Endothelial cell of umbilical vein (primary cell): ENCODE results near the gene TMEM59L.

Experiments used
- CTCF ChIP-seq, 2 donors: IDR thresholded peaks; 1 replicate in 1 of 2; 2 replicates in 1 of 2; pipeline ENCODE4 v1.5.1; 2011; ENCODE audit warnings: low read length in 2 of 2, mild to moderate bottlenecking in 2 of 2, moderate library complexity in 2 of 2, control low read depth in 1 of 2, inconsistent platforms in 1 of 2, low read depth in 1 of 2; ENCODE audit not compliant: insufficient read depth in 1 of 2; ENCODE audit errors: extremely low read depth in 1 of 2
- EZH2 ChIP-seq: IDR thresholded peaks from 2 replicates; pipeline ENCODE4 v1.6.1; 2012; ENCODE audit warnings: borderline replicate concordance, low read depth, mild to moderate bottlenecking, moderate library complexity, low read length, inconsistent platforms; ENCODE audit not compliant: severe bottlenecking
- JUN ChIP-seq: IDR thresholded peaks from 2 replicates; pipeline ENCODE4 v1.6.1; 2011; ENCODE audit warnings: borderline replicate concordance, low read depth; ENCODE audit not compliant: insufficient read length, insufficient read depth
- MAX ChIP-seq: IDR thresholded peaks from 2 replicates; pipeline ENCODE4 v1.6.1; 2011; ENCODE audit not compliant: insufficient read depth, insufficient read length
- POLR2A ChIP-seq: IDR thresholded peaks from 2 replicates; pipeline ENCODE4 v1.6.1; 2012; ENCODE audit warnings: low read depth, mild to moderate bottlenecking, control low read depth, low read length
- POLR2AphosphoS5 ChIP-seq: IDR thresholded peaks from 2 replicates; pipeline ENCODE4 v1.6.1; 2012; ENCODE audit warnings: low read depth, mild to moderate bottlenecking, control low read depth, low read length, moderate library complexity; ENCODE audit not compliant: insufficient read depth

DNA sequence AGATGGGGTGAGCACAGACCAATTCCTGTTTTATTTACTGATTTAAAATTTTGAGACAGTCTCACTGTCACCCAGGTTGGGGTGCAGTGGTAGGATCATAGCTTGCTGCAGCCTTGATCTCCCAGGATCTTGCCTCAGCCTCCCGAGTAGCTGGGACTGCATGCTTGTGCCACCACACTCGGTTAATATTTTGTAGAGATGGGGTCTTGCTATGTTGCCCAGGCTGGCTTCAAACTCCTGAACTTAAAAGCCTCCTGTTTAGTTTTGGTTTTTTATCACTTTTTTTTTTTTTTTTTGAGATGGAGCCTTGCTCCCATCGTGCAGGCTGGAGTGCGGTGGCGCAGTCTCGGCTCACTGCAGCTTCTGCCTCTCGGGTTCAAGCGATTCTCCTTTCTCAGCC is 36.3 kb upstream of the TMEM59L start:
- no peak for TF ChIP-seq CTCF (IDR thresholded peaks at IDR 0.05; ENCODE audit: extremely low read depth in 1 of 2, insufficient read depth in 1 of 2, low read depth in 1 of 2, low read length in 2 of 2)
- TF ChIP-seq EZH2 = no peak
- no peak for TF ChIP-seq POLR2A
- TF ChIP-seq POLR2AphosphoS5 = no peak
- no peak for TF ChIP-seq JUN
- no peak for TF ChIP-seq MAX
